HUDEP-2 (cell line): Measurements from ENCODE around the gene MAST3.
"Not testable (repeated sequence)": the region's sequence is repeated elsewhere in the genome, so short reads cannot be mapped to it uniquely, and the experiment has no call there.

Source experiments
- DNase-seq, 76 experiments: peaks; one replicate each; lab custom pipeline; 2025; ENCODE audit not compliant: unreplicated experiment in 76 of 76; lab: John Stamatoyannopoulos, UW

The MAST3 gene

GRCh38 chr19:18085702-18086457 lies 11.7 kb upstream of the MAST3 start:
- no peak for DNase-seq

- DNase-seq, result no peak
Observed at GRCh38 chr19:18086590-18087138, 10.9 kb upstream of the MAST3 start, which contains the start of gene IL12RB1. Gene IL12RB1, minus strand, starts transcription at chr19:18086934. Its CDS starts 111 bp downstream, at chr19:18086823.

GRCh38 chr19:18089096-18089541 lies 8.5 kb upstream of the MAST3 start:
- DNase-seq, result not testable (repeated sequence)

- no peak for DNase-seq
Observed at GRCh38 chr19:18089726-18090125, 7.9 kb upstream of the MAST3 start.

- peak in 9 of 76 experiments; percentile 7 to 52 (median 36) for DNase-seq
Observed at GRCh38 chr19:18090545-18091216, 6.9 kb upstream of the MAST3 start.

GRCh38 chr19:18091217-18091608 lies 6.4 kb upstream of the MAST3 start:
- peak in 69 of 76 experiments; percentile 22 to 93 (median 76) for DNase-seq

- peak in 39 of 76 experiments; percentile 13 to 61 (median 30) for DNase-seq
Observed at GRCh38 chr19:18093439-18094161, 4.0 kb upstream of the MAST3 start.

GRCh38 chr19:18096258-18096657 lies 1.3 kb upstream of the MAST3 start:
- DNase-seq, result no peak

GRCh38 chr19:18097993-18098890 lies 664 bp downstream of the MAST3 start:
- peak in 4 of 76 experiments; percentile 8 to 33 (median 17) for DNase-seq

- DNase-seq, result peak in 21 of 76 experiments; percentile 9 to 50 (median 25)
Observed at GRCh38 chr19:18098891-18099622, 1.5 kb downstream of the MAST3 start.

GRCh38 chr19:18099623-18099995 lies 2.0 kb downstream of the MAST3 start:
- DNase-seq, result no peak

- DNase-seq, result no peak
Observed at GRCh38 chr19:18100710-18101109, 3.1 kb downstream of the MAST3 start.

GRCh38 chr19:18101268-18101667 lies 3.7 kb downstream of the MAST3 start:
- DNase-seq, result no peak

GRCh38 chr19:18102916-18103542 lies 5.5 kb downstream of the MAST3 start:
- no peak for DNase-seq

GRCh38 chr19:18104793-18105131 lies 7.2 kb downstream of the MAST3 start:
- DNase-seq, result no peak

GRCh38 chr19:18105259-18105658 lies 7.7 kb downstream of the MAST3 start:
- DNase-seq, result not testable (repeated sequence)

GRCh38 chr19:18107235-18107634 lies 9.7 kb downstream of the MAST3 start:
- no peak for DNase-seq

- DNase-seq, result no peak
Observed at GRCh38 chr19:18108897-18109296, 11.3 kb downstream of the MAST3 start.

- no peak for DNase-seq
Observed at GRCh38 chr19:18109341-18109732, 11.8 kb downstream of the MAST3 start.
